GM23338 (cell line): ENCODE data around the gene TOMM7. TPM values are rescaled to one million over a fixed set of nuclear protein-coding genes. Genes with fewer than 3 reads are reported as not detected.

Experiments
- ATAC-seq: fragments of 200-7000 bp; cut with Tn5 transposase; 3 replicates; pipeline ENCODE4 v1.9.1; 2020
- DNase-seq: peaks from one replicate; pipeline ENCODE4 v3.0.0-alpha.2; 2015; ENCODE audit warnings: low spot score
- H2AFZ ChIP-seq: fragments of 200-600 bp; sonication (generic); 2 replicates; pipeline ENCODE4 v1.8.0; 2016; ENCODE audit warnings: antibody characterized with exemption, mild to moderate bottlenecking, moderate library complexity
- H3F3A ChIP-seq: fragments of 200-600 bp; sonication (generic); replicated peaks from 2 replicates; pipeline ENCODE4 v1.8.0; 2017; ENCODE audit warnings: antibody characterized with exemption, mixed run types, low read depth
- H3K27ac ChIP-seq: fragments of 200-600 bp; sonication (generic); 2 replicates; pipeline ENCODE4 v1.6.1; 2016; ENCODE audit warnings: low read depth
- H3K27me3 ChIP-seq: fragments of 200-600 bp; sonication (generic); 2 replicates; pipeline ENCODE4 v1.8.0; 2016; ENCODE audit warnings: mild to moderate bottlenecking, mixed run types, moderate library complexity; ENCODE audit not compliant: insufficient read depth
- H3K36me3 ChIP-seq: fragments of 200-600 bp; sonication (generic); 2 replicates; pipeline ENCODE4 v1.8.0; 2016; ENCODE audit warnings: mild to moderate bottlenecking; ENCODE audit not compliant: insufficient read depth
- H3K4me1 ChIP-seq: fragments of 200-600 bp; sonication (generic); 2 replicates; pipeline ENCODE4 v1.8.0; 2016; ENCODE audit warnings: mild to moderate bottlenecking, moderate library complexity; ENCODE audit not compliant: insufficient read depth
- H3K4me2 ChIP-seq: fragments of 200-600 bp; sonication (generic); 2 replicates; pipeline ENCODE4 v1.7.1; 2017; ENCODE audit warnings: mixed run types
- H3K4me3 ChIP-seq: fragments of 200-600 bp; sonication (generic); 2 replicates; pipeline ENCODE4 v1.6.1; 2016; ENCODE audit warnings: mixed run types
- H3K79me2 ChIP-seq: fragments of 200-600 bp; sonication (generic); replicated peaks from 2 replicates; pipeline ENCODE4 v1.8.0; 2017; ENCODE audit warnings: mild to moderate bottlenecking; ENCODE audit not compliant: insufficient read depth
- H3K9me2 ChIP-seq: fragments of 200-600 bp; sonication (generic); 2 replicates; pipeline ENCODE4 v1.8.0; 2017; ENCODE audit not compliant: insufficient read depth
- H4K20me1 ChIP-seq: fragments of 200-600 bp; sonication (generic); replicated peaks from 2 replicates; pipeline ENCODE4 v1.8.0; 2017; ENCODE audit warnings: mild to moderate bottlenecking; ENCODE audit not compliant: insufficient read depth
- H3K27ac Mint-ChIP-seq: 2 replicates; pipeline ENCODE4 v1.8.0; 2020; ENCODE audit warnings: inconsistent platforms, mild to moderate bottlenecking, moderate library complexity, mixed read lengths
- H3K27me3 Mint-ChIP-seq: 3 replicates; pipeline ENCODE4 v1.8.0; 2022; ENCODE audit warnings: low read depth, mild to moderate bottlenecking, moderate library complexity, mixed read lengths, inconsistent platforms; ENCODE audit not compliant: insufficient read depth, poor library complexity
- H3K36me3 Mint-ChIP-seq: 3 replicates; pipeline ENCODE4 v1.8.0; 2021; ENCODE audit warnings: low read depth, mild to moderate bottlenecking, inconsistent platforms, moderate library complexity, mixed read lengths
- H3K4me1 Mint-ChIP-seq: 3 replicates; pipeline ENCODE4 v1.8.0; 2020; ENCODE audit warnings: mild to moderate bottlenecking, inconsistent platforms, mixed read lengths
- H3K4me3 Mint-ChIP-seq: 3 replicates; pipeline ENCODE4 v1.8.0; 2021; ENCODE audit warnings: moderate library complexity, mild to moderate bottlenecking, inconsistent platforms, mixed read lengths
- H3K9me3 Mint-ChIP-seq: 3 replicates; pipeline ENCODE4 v1.8.0; 2020; ENCODE audit warnings: moderate library complexity, mild to moderate bottlenecking, inconsistent platforms, mixed read lengths
- CREB1 ChIP-seq: fragments of 250-450 bp; sonication (Bioruptor Pico); IDR thresholded peaks from 2 replicates; pipeline ENCODE4 v1.5.0; 2020; ENCODE audit warnings: low read depth, mild to moderate bottlenecking, moderate library complexity
- EZH2phosphoT487 ChIP-seq: fragments of 200-600 bp; sonication (generic); IDR thresholded peaks from one replicate; pipeline ENCODE4 v1.8.1; 2018; ENCODE audit warnings: antibody characterized with exemption; ENCODE audit not compliant: unreplicated experiment
- JUNB ChIP-seq: IDR thresholded peaks from one replicate; pipeline ENCODE4 v1.6.1; 2016; ENCODE audit warnings: antibody characterized with exemption; ENCODE audit not compliant: unreplicated experiment
- NANOG ChIP-seq: IDR thresholded peaks from 2 replicates; pipeline ENCODE4 v1.6.1; 2016; ENCODE audit warnings: antibody characterized with exemption, borderline replicate concordance
- POLR2AphosphoS5 ChIP-seq: IDR thresholded peaks from 2 replicates; pipeline ENCODE4 v1.6.1; 2016; ENCODE audit warnings: antibody characterized with exemption, low read depth
- REST ChIP-seq: IDR thresholded peaks from one replicate; pipeline ENCODE4 v1.6.1; 2018; ENCODE audit warnings: antibody characterized with exemption; ENCODE audit not compliant: unreplicated experiment
- STAT1 ChIP-seq: IDR thresholded peaks from one replicate; pipeline ENCODE4 v1.6.1; 2016; ENCODE audit warnings: antibody characterized with exemption; ENCODE audit not compliant: unreplicated experiment
- ZNF331 ChIP-seq: fragments of 250-450 bp; sonication (Bioruptor Pico); IDR thresholded peaks from 2 replicates; pipeline ENCODE4 v1.5.0; 2020; ENCODE audit warnings: low read depth, mild to moderate bottlenecking, moderate library complexity
- polyA plus RNA-seq: library from polyadenylated mRNA; unstranded; fragments of >200 nt; fragmentation: Nextera tagmentation; extraction: Ambion mirVana; gene quantifications from 2 replicates; pipeline ENCODE4 v1.2.1, GENCODE V29; 2016
- total RNA-seq: library from RNA; depleted of rRNA; stranded (reverse); fragments of >200 nt; shearing (Covaris generic); gene quantifications from 2 replicates; pipeline ENCODE4 v1.2.3, GENCODE V29; 2014
- TF ChIP-seq, protein P1 (sequence below): IDR thresholded peaks from 2 replicates; pipeline ENCODE4 v1.6.1; 2016; ENCODE audit warnings: antibody characterized with exemption
- TF ChIP-seq, protein P2 (sequence below), 2 experiments: fragments of 200-600 bp in 1 of 2; sonication (generic) in 1 of 2; conservative IDR thresholded peaks; 2 replicates each; pipeline versions ENCODE4 v1.5.1 to v1.6.1; 2016 to 2017; ENCODE audit warnings: antibody characterized with exemption in 2 of 2, low read depth in 2 of 2, mild to moderate bottlenecking in 2 of 2, moderate library complexity in 1 of 2

Gene TOMM7
- total and polyA plus RNA-seq, 2 experiments from 2014 or later = 164 to 920 TPM

- DNase-seq (no peak), ATAC-seq (no peak)
- Mint-ChIP-seq H3K27me3 (peaks cover 10% of the 10 kb centered on the region), H3K36me3 (peaks cover 48% of the 10 kb centered on the region), H3K4me3 (no peak overlapping the region), H3K4me1 (peaks cover 24% of the 10 kb centered on the region), H3K9me3 (no peaks in the 10 kb centered on the region; the same call in 2 of the 3 replicates), H3K27ac (0 out of 2 replicates have a peak overlapping the region, but pooled peaks have one; percentile 39)
- Histone ChIP-seq H3K36me3 (peaks cover 8% of the 10 kb centered on the region; the same call in 1 of the 2 replicates), H3K9me2 (peaks cover 4% of the 10 kb centered on the region; the same call in 1 of the 2 replicates), H3F3A (peaks cover 28% of the 10 kb centered on the region), H4K20me1 (no peaks in the 10 kb centered on the region), H3K4me3 (no peak overlapping the region), H3K4me1 (peaks cover 7% of the 10 kb centered on the region), H3K27me3 (no peaks in the 10 kb centered on the region), H2AFZ (no peak overlapping the region), H3K27ac (no peak overlapping the region; the same call in 1 of the 2 replicates), H3K79me2 (no peaks in the 10 kb centered on the region), H3K4me2 (no peak overlapping the region)
- TF ChIP-seq STAT1 (no peak), ZNF331 (CRISPR knock-in tag) (no peak), CREB1 (CRISPR knock-in tag) (no peak), JUNB (no peak), POLR2AphosphoS5 (0 out of 2 replicates have a peak, but pooled peaks have one; percentile 15)
Measured at GRCh38 chr7:22864301-22864700, 41.7 kb upstream of the TOMM7 start.

- Histone ChIP-seq H3K36me3 (peaks cover 9% of the 10 kb centered on the region; the same call in 1 of the 2 replicates), H3F3A (peaks cover 32% of the 10 kb centered on the region), H3K4me2 (no peak overlapping the region), H3K27me3 (no peaks in the 10 kb centered on the region), H3K79me2 (no peaks in the 10 kb centered on the region), H3K9me2 (no peaks in the 10 kb centered on the region), H3K27ac (peak overlapping the region; percentile 75), H3K4me3 (no peak overlapping the region), H3K4me1 (peaks cover 7% of the 10 kb centered on the region), H4K20me1 (no peaks in the 10 kb centered on the region), H2AFZ (no peak overlapping the region)
- H3K4me1 Mint-ChIP-seq = peaks cover 32% of the 10 kb centered on the region
- no peak overlapping the region for H3K4me3 Mint-ChIP-seq
- DNase-seq (no peak), ATAC-seq (no peak)
- peaks cover 10% of the 10 kb centered on the region for H3K27me3 Mint-ChIP-seq
- 0 out of 2 replicates have a peak overlapping the region, but pooled peaks have one; percentile 45 for H3K27ac Mint-ChIP-seq
- H3K9me3 Mint-ChIP-seq = no peaks in the 10 kb centered on the region; the same call in 2 of the 3 replicates
- H3K36me3 Mint-ChIP-seq = peaks cover 53% of the 10 kb centered on the region
- TF ChIP-seq NANOG (no peak), ZNF331 (CRISPR knock-in tag) (no peak), EZH2phosphoT487 (no peak), REST (no peak)
- TF ChIP-seq, protein P1, sequence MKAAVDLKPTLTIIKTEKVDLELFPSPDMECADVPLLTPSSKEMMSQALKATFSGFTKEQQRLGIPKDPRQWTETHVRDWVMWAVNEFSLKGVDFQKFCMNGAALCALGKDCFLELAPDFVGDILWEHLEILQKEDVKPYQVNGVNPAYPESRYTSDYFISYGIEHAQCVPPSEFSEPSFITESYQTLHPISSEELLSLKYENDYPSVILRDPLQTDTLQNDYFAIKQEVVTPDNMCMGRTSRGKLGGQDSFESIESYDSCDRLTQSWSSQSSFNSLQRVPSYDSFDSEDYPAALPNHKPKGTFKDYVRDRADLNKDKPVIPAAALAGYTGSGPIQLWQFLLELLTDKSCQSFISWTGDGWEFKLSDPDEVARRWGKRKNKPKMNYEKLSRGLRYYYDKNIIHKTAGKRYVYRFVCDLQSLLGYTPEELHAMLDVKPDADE = no peak
- TF ChIP-seq, protein P2, sequence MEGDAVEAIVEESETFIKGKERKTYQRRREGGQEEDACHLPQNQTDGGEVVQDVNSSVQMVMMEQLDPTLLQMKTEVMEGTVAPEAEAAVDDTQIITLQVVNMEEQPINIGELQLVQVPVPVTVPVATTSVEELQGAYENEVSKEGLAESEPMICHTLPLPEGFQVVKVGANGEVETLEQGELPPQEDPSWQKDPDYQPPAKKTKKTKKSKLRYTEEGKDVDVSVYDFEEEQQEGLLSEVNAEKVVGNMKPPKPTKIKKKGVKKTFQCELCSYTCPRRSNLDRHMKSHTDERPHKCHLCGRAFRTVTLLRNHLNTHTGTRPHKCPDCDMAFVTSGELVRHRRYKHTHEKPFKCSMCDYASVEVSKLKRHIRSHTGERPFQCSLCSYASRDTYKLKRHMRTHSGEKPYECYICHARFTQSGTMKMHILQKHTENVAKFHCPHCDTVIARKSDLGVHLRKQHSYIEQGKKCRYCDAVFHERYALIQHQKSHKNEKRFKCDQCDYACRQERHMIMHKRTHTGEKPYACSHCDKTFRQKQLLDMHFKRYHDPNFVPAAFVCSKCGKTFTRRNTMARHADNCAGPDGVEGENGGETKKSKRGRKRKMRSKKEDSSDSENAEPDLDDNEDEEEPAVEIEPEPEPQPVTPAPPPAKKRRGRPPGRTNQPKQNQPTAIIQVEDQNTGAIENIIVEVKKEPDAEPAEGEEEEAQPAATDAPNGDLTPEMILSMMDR (conservative IDR thresholded peaks at IDR 0.05; ENCODE audit: low read depth in 2 of 2) = no peak
Measured at GRCh38 chr7:22863156-22863899, 40.7 kb upstream of the TOMM7 start.
